GM21367 (cell line): ENCODE results near the gene GABRA5.
"Not testable (repeated sequence)": the region's sequence is repeated elsewhere in the genome, so short reads cannot be mapped to it uniquely, and the experiment has no call there.

ENCODE experiments used
- ATAC-seq: cut with Tn5 transposase; IDR thresholded peaks from one replicate; pipeline ENCODE4 v1.9.1; 2021; ENCODE audit not compliant: unreplicated experiment

The GABRA5 gene

GRCh38 chr15:26866298-26867199 lies at the start of gene GABRA5:
Gene GABRA5 (plus strand): TSS chr15:26867062. CDS start chr15:26869249, 2,187 bp downstream.
- no peak for ATAC-seq

GRCh38 chr15:26831191-26831590 lies 35.7 kb upstream of the GABRA5 start:
- not testable (repeated sequence) for ATAC-seq

GRCh38 chr15:26831951-26832350 lies 34.9 kb upstream of the GABRA5 start:
- no peak for ATAC-seq

GRCh38 chr15:26838742-26839460 lies 28.0 kb upstream of the GABRA5 start:
- ATAC-seq, result no peak

GRCh38 chr15:26841514-26841913 lies 25.3 kb upstream of the GABRA5 start:
- no peak for ATAC-seq

- ATAC-seq, result no peak
These were observed 24.9 kb upstream of the GABRA5 start for GRCh38 chr15:26841941-26842340.

GRCh38 chr15:26842391-26842790 lies 24.5 kb upstream of the GABRA5 start:
- ATAC-seq, result no peak

GRCh38 chr15:26844901-26845300 lies 22.0 kb upstream of the GABRA5 start:
- ATAC-seq, result no peak

- ATAC-seq, result no peak
These were observed 18.4 kb upstream of the GABRA5 start for GRCh38 chr15:26848498-26848897.

GRCh38 chr15:26850161-26850560 lies 16.7 kb upstream of the GABRA5 start:
- ATAC-seq, result no peak

- ATAC-seq, result no peak
These were observed 13.9 kb upstream of the GABRA5 start for GRCh38 chr15:26852980-26853379.

- ATAC-seq, result no peak
These were observed 12.4 kb upstream of the GABRA5 start for GRCh38 chr15:26854435-26854834.

GRCh38 chr15:26864664-26865191 lies 2.1 kb upstream of the GABRA5 start:
- ATAC-seq, result no peak

GRCh38 chr15:26867200-26868007 lies 542 bp downstream of the GABRA5 start:
- no peak for ATAC-seq

GRCh38 chr15:26868029-26868685 lies 1.3 kb downstream of the GABRA5 start:
- ATAC-seq, result no peak

- ATAC-seq, result no peak
These were observed 2.8 kb downstream of the GABRA5 start for GRCh38 chr15:26869628-26870027.

- ATAC-seq, result no peak
These were observed 3.5 kb downstream of the GABRA5 start for GRCh38 chr15:26870346-26870745.

- ATAC-seq, result no peak
These were observed 5.3 kb downstream of the GABRA5 start for GRCh38 chr15:26872206-26872605.

GRCh38 chr15:26873846-26874245 lies 7.0 kb downstream of the GABRA5 start:
- ATAC-seq, result no peak

- ATAC-seq, result no peak
These were observed 8.1 kb downstream of the GABRA5 start for GRCh38 chr15:26874774-26875475.
